ENCODE results near the gene RHOC.

Gene RHOC

DNA sequence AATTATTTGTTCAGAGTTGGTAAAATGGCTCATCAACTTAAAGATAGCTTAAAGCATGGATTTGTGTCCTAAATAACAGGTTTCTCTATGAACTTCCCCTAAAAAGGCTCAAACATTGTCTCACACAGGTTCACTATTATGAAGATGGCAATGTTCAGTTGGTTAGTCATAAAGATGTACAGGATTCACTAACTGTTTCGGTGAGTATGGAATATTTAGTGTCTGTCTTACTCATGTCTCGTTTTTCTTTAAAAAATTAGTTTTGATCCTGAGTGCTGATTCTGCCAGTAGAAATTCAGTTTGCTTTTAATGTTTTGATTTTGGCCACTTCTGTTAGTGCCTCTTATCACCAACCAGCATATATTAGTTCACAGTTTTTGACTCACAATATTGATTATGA is 40.0 kb downstream of the RHOC start:
- TF ChIP-seq CTCF (IDR thresholded peaks at IDR 0.05; ENCODE audit: borderline replicate concordance, insufficient read depth, low read depth, low read length) = no peak
- no peak overlapping the region for H3K4me3 ChIP-seq (ENCODE audit: low read depth, low read length)

DNA sequence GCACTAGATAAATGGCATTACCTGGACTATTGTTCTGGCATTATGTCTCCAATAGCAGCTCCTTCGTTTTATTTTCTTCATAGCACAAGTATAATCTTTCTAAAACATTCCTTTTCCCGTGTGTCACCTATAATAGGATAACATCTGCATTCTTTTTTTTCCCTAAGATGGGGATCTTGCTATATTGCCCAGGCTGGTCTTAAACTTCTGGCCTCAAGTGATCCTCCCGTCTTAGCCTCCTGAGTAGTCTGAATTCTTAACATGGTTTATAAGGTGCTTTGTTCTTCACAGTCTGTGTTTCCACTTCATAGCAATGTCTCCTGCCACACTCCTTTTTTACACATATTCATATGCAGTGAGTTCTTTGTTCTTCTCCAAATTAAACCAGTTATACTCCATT is 41.1 kb downstream of the RHOC start:
- no peak for TF ChIP-seq CTCF (IDR thresholded peaks at IDR 0.05; ENCODE audit: borderline replicate concordance, insufficient read depth, low read depth, low read length)

DNA sequence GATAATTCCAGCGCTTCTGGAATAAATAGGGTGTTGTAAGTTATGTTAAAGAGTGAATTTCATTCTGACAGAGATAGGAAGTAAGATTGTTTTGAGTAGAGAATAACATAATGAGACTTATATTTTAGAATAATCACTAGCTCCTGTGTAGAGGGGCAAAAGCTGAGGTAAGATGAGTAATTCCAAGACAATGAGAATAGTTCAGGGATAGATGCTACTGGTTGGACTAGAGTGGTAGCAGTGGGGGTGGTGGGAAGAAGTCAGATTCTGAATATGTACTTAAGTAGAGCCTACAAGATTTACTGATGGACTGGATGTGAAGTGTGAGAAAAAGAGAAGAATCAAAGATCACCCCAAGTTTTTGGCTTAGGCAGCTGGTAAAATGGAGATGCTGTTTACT is 55.7 kb downstream of the RHOC start:
- TF ChIP-seq CTCF (IDR thresholded peaks at IDR 0.05; ENCODE audit: borderline replicate concordance, insufficient read depth, low read depth, low read length) = no peak
- H3K4me3 ChIP-seq (ENCODE audit: low read depth, low read length) = no peak overlapping the region

More for the DNA sequence above, 41.1 kb downstream of the RHOC start:
- no peak overlapping the region for H3K4me3 ChIP-seq (ENCODE audit: low read depth, low read length)

Measured in GM12875 (cell line).